IMR-90 (cell line): ENCODE results near the gene BHLHE23. TPM values are rescaled to one million over a fixed set of nuclear protein-coding genes. Genes with fewer than 3 reads are reported as not detected.

ENCODE experiments used
- ATAC-seq: fragments of 200-7000 bp; cut with Tn5 transposase; 2 replicates; pipeline ENCODE4 v1.9.1; 2020; ENCODE audit warnings: low read depth, mild to moderate bottlenecking, moderate library complexity
- BruUV-seq: library from RNA; stranded (reverse); fragments of 400-500 nt; replicated peaks from 2 replicates; lab custom pipeline; 2021; lab: Mats Ljungman, UMichigan
- CTCF ChIA-PET: fragments of 300-600 bp; formaldehyde crosslinking; extraction: SDS; loops from one replicate; lab custom pipeline; 2021; ENCODE audit warnings: antibody characterized with exemption; lab: Yijun Ruan, JAX
- POLR2A ChIA-PET: fragments of 300-600 bp; sonication (Branson Sonifier 250); formaldehyde crosslinking; loops from one replicate; lab custom pipeline; 2022; ENCODE audit warnings: antibody characterized with exemption; ENCODE audit not compliant: unreplicated experiment; lab: Charles Lee
- DNase-seq: peaks from one replicate; pipeline ENCODE4 v3.0.0; 2013
- H2AFZ ChIP-seq: replicated peaks from 2 replicates; pipeline ENCODE3; 2013; ENCODE audit warnings: low read length, mild to moderate bottlenecking; ENCODE audit not compliant: poor library complexity
- H2AK5ac ChIP-seq: 2 replicates; pipeline ENCODE4 v1.6.1; 2013; ENCODE audit warnings: low read depth, low read length, inconsistent platforms
- H2AK9ac ChIP-seq: replicated peaks from 2 replicates; pipeline ENCODE3; 2013; ENCODE audit warnings: mild to moderate bottlenecking, low read depth, low read length, moderate library complexity; ENCODE audit not compliant: poor library complexity
- H2BK120ac ChIP-seq: 2 replicates; pipeline ENCODE4 v1.6.1; 2013; ENCODE audit warnings: low read depth, low read length, inconsistent platforms
- H2BK15ac ChIP-seq: 3 replicates; pipeline ENCODE4 v1.6.1; 2013; ENCODE audit warnings: low read depth, low read length, inconsistent platforms
- H2BK20ac ChIP-seq: 2 replicates; pipeline ENCODE4 v1.6.1; 2013; ENCODE audit warnings: low read depth, mild to moderate bottlenecking, inconsistent platforms, low read length, moderate library complexity
- H2BK5ac ChIP-seq: 2 replicates; pipeline ENCODE4 v1.6.1; 2013; ENCODE audit warnings: mild to moderate bottlenecking, low read depth, low read length, inconsistent platforms; ENCODE audit not compliant: poor library complexity, severe bottlenecking
- H3K14ac ChIP-seq: replicated peaks from 2 replicates; pipeline ENCODE4 v1.6.1; 2013; ENCODE audit warnings: low read depth, low read length, inconsistent platforms
- H3K18ac ChIP-seq: 2 replicates; pipeline ENCODE4 v1.6.1; 2013; ENCODE audit warnings: low read depth, low read length, control low read depth
- H3K23ac ChIP-seq: 2 replicates; pipeline ENCODE4 v1.6.1; 2013; ENCODE audit warnings: low read depth, low read length, inconsistent platforms
- H3K27ac ChIP-seq: 2 replicates; pipeline ENCODE4 v1.5.1; 2013; ENCODE audit warnings: mild to moderate bottlenecking, control low read depth, low read length; ENCODE audit not compliant: insufficient read depth
- H3K27me3 ChIP-seq: 2 replicates; pipeline ENCODE4 v1.6.1; 2013; ENCODE audit warnings: low read length; ENCODE audit not compliant: control insufficient read depth, insufficient read depth
- H3K36me3 ChIP-seq: 2 replicates; pipeline ENCODE4 v1.6.1; 2013; ENCODE audit warnings: low read length, mixed read lengths; ENCODE audit not compliant: control insufficient read depth, insufficient read depth
- H3K4ac ChIP-seq: 2 replicates; pipeline ENCODE4 v1.6.1; 2013; ENCODE audit warnings: low read depth, low read length, inconsistent platforms
- H3K4me1 ChIP-seq: 2 replicates; pipeline ENCODE4 v1.6.1; 2013; ENCODE audit warnings: low read length, mixed read lengths; ENCODE audit not compliant: control insufficient read depth, insufficient read depth
- H3K4me2 ChIP-seq: 2 replicates; pipeline ENCODE4 v1.6.1; 2013; ENCODE audit warnings: low read depth, mild to moderate bottlenecking, control low read depth, low read length, moderate library complexity
- H3K4me3 ChIP-seq: 2 replicates; pipeline ENCODE4 v1.5.1; 2013; ENCODE audit warnings: low read depth, mild to moderate bottlenecking, control low read depth, low read length, moderate library complexity; ENCODE audit not compliant: insufficient read depth
- H3K56ac ChIP-seq: 2 replicates; pipeline ENCODE4 v1.6.1; 2013; ENCODE audit warnings: low read length, inconsistent platforms; ENCODE audit not compliant: insufficient read depth; ENCODE audit errors: extremely low read depth
- H3K79me1 ChIP-seq, 2 experiments: 2 replicates each; pipeline ENCODE4 v1.6.1; 2013; ENCODE audit warnings: low read length in 2 of 2, inconsistent platforms in 1 of 2, low read depth in 1 of 2
- H3K9ac ChIP-seq: 2 replicates; pipeline ENCODE4 v1.6.1; 2013; ENCODE audit warnings: low read depth, low read length, control low read depth
- H3K9me1 ChIP-seq: 2 replicates; pipeline ENCODE4 v1.6.1; 2013; ENCODE audit warnings: low read length, inconsistent platforms; ENCODE audit not compliant: insufficient read depth
- H3K9me3 ChIP-seq: 2 replicates; pipeline ENCODE4 v1.6.1; 2013; ENCODE audit warnings: low read length; ENCODE audit not compliant: control insufficient read depth, insufficient read depth
- H4K20me1 ChIP-seq: 2 replicates; pipeline ENCODE4 v1.6.1; 2013; ENCODE audit warnings: low read length, inconsistent platforms; ENCODE audit not compliant: insufficient read depth
- H4K5ac ChIP-seq: 2 replicates; pipeline ENCODE4 v1.6.1; 2013; ENCODE audit warnings: mild to moderate bottlenecking, low read depth, low read length, control low read depth
- H4K8ac ChIP-seq, 2 experiments: 2 replicates each; pipeline ENCODE4 v1.6.1; 2013; ENCODE audit warnings: low read depth in 2 of 2, low read length in 2 of 2, control low read depth in 1 of 2, inconsistent platforms in 1 of 2
- H4K91ac ChIP-seq: 2 replicates; pipeline ENCODE4 v1.6.1; 2013; ENCODE audit warnings: low read depth, low read length, inconsistent platforms; ENCODE audit not compliant: insufficient read depth
- BHLHE40 ChIP-seq: fragments of 150-350 bp; IDR thresholded peaks from 2 replicates; pipeline ENCODE4 v1.6.1; 2016; ENCODE audit warnings: mild to moderate bottlenecking, low read depth, low read length
- CEBPB ChIP-seq: IDR thresholded peaks from 2 replicates; pipeline ENCODE4 v1.6.1; 2012; ENCODE audit warnings: low read depth, low read length, improper control_type of control experiment
- CHD1 ChIP-seq: IDR thresholded peaks from 2 replicates; pipeline ENCODE4 v1.6.1; 2012; ENCODE audit warnings: low read depth, low read length, improper control_type of control experiment
- CTCF ChIP-seq: conservative IDR thresholded peaks from 2 replicates; pipeline ENCODE4 v1.5.1; 2012; ENCODE audit warnings: mild to moderate bottlenecking, low read depth, low read length, improper control_type of control experiment
- ELK1 ChIP-seq: fragments of 150-350 bp; IDR thresholded peaks from 2 replicates; pipeline ENCODE4 v1.6.1; 2016; ENCODE audit warnings: low read depth, mild to moderate bottlenecking, low read length, moderate library complexity, borderline replicate concordance
- FOS ChIP-seq: fragments of 150-350 bp; IDR thresholded peaks from 2 replicates; pipeline ENCODE4 v1.6.1; 2016; ENCODE audit warnings: low read depth, low read length
- MAFK ChIP-seq: IDR thresholded peaks from 2 replicates; pipeline ENCODE4 v1.6.1; 2012; ENCODE audit warnings: low read depth, low read length, improper control_type of control experiment
- MAZ ChIP-seq: IDR thresholded peaks from 2 replicates; pipeline ENCODE4 v1.6.1; 2012; ENCODE audit warnings: low read depth, mild to moderate bottlenecking, low read length, improper control_type of control experiment, moderate library complexity, borderline replicate concordance
- POLR2A ChIP-seq: IDR thresholded peaks from 2 replicates; pipeline ENCODE4 v1.6.1; 2012; ENCODE audit warnings: mild to moderate bottlenecking, low read depth, low read length
- RAD21 ChIP-seq: IDR thresholded peaks from 2 replicates; pipeline ENCODE4 v1.6.1; 2012; ENCODE audit warnings: low read length, improper control_type of control experiment
- RCOR1 ChIP-seq: IDR thresholded peaks from 2 replicates; pipeline ENCODE4 v1.6.1; 2012; ENCODE audit warnings: mild to moderate bottlenecking, low read length, improper control_type of control experiment; ENCODE audit not compliant: insufficient replicate concordance
- RFX5 ChIP-seq: IDR thresholded peaks from 2 replicates; pipeline ENCODE4 v1.8.0; 2012; ENCODE audit warnings: low read depth, mild to moderate bottlenecking, low read length, moderate library complexity
- SMC3 ChIP-seq: fragments of 150-350 bp; IDR thresholded peaks from 2 replicates; pipeline ENCODE4 v1.6.1; 2016; ENCODE audit warnings: low read depth, mild to moderate bottlenecking, antibody characterized with exemption, low read length, moderate library complexity
- USF2 ChIP-seq: fragments of 150-350 bp; IDR thresholded peaks from 2 replicates; pipeline ENCODE4 v1.6.1; 2017; ENCODE audit warnings: mild to moderate bottlenecking, antibody characterized with exemption, low read length, low read depth
- WGBS, 2 experiments: methylation state at CpG; one replicate each; pipeline versions ENCODE4 v1.1.5 to v1.1.7; 2013; ENCODE audit warnings: missing lambda C conversion rate in 2 of 2; ENCODE audit not compliant: insufficient read length in 1 of 2; ENCODE audit errors: extremely low coverage in 2 of 2; 5-methylcytosine and 5-hydroxymethylcytosine counted together
- dilution Hi-C: fragments of 300-500 bp; cut with HindIII; formaldehyde crosslinking; loops from one replicate; pipeline ENCODE4 v1.14.3; 2018; ENCODE audit warnings: low sequenced_read_pairs; ENCODE audit not compliant: unreplicated experiment
- in situ Hi-C: fragments of 300-500 bp; cut with MboI; formaldehyde crosslinking; loops from 3 replicates; pipeline ENCODE4 v1.14.3; 2019; ENCODE audit warnings: low sequenced_read_pairs, inconsistent platforms, mixed read lengths
- intact Hi-C: fragments of 100-400 bp; cut with micrococcal nuclease; formaldehyde crosslinking; loops from 2 replicates; pipeline ENCODE4 v1.10.0; 2022
- polyA plus RNA-seq, 3 experiments: library from polyadenylated mRNA; depleted of rRNA; stranded (reverse); fragments of >200 nt; gene quantifications; 2 replicates each; pipeline ENCODE4 v1.2.3, GENCODE V29; 2012; ENCODE audit warnings: low replicate concordance in 1 of 3
- total RNA-seq: library from RNA; depleted of rRNA; stranded (reverse); fragments of >200 nt; gene quantifications from 2 replicates; pipeline ENCODE4 v1.2.3, GENCODE V29; 2012

The BHLHE23 gene
- total and polyA plus RNA-seq, 2 of the 4 experiments (the other 2 are of a cell fraction), result not detected

GRCh38 chr20:63042448-63043071 lies 35.8 kb upstream of the BHLHE23 start:
- Histone ChIP-seq H3K4me2 (no peak overlapping the region), H3K27ac (no peak overlapping the region), H2AK5ac (no peak overlapping the region), H3K23ac (no peak overlapping the region), H3K4ac (no peak overlapping the region), H2BK5ac (no peak overlapping the region), H3K36me3 (no peaks in the 10 kb centered on the region), H3K27me3 (peaks cover 36% of the 10 kb centered on the region), H3K9me3 (no peaks in the 10 kb centered on the region), H3K56ac (no peak overlapping the region), H3K4me1 (no peaks in the 10 kb centered on the region), H4K5ac (no peak overlapping the region), H2AK9ac (no peak overlapping the region), H4K20me1 (no peaks in the 10 kb centered on the region), H2BK120ac (no peak overlapping the region), H3K14ac (no peak overlapping the region), H2BK20ac (no peak overlapping the region), H4K91ac (no peak overlapping the region), H2AFZ (no peak overlapping the region), H3K79me1 (no peaks in the 10 kb centered on the region), H3K18ac (no peak overlapping the region), H3K9me1 (no peaks in the 10 kb centered on the region), H4K8ac (no peak overlapping the region), H2BK15ac (no peak overlapping the region), H3K9ac (no peak overlapping the region), H3K4me3 (no peak overlapping the region)
- DNase-seq, result no peak
- ATAC-seq, result no peak
- intact Hi-C loops, result no loop called here
- POLR2A ChIA-PET, result no interaction called here
- TF ChIP-seq RCOR1 (no peak), SMC3 (no peak), RFX5 (no peak), RAD21 (no peak), CTCF (no peak), FOS (no peak), MAFK (no peak), CEBPB (no peak), MAZ (no peak), USF2 (no peak), POLR2A (no peak), ELK1 (no peak), CHD1 (no peak), BHLHE40 (no peak)
- WGBS, 2 experiments, result 60% methylated on average over 2 of the region's 12 CpGs; no CpG with 5 or more reads in 1 of the 2 experiments
- CTCF ChIA-PET, result no interaction called here
- in situ Hi-C loops, result no loop called here
- dilution Hi-C loops, result no loop called here
- BruUV-seq, result no TSS peak
